Measurements from ENCODE around the gene ME3. TPM values are rescaled to one million over a fixed set of nuclear protein-coding genes. Genes with fewer than 3 reads are reported as not detected.
"Not testable (repeated sequence)": the region's sequence is repeated elsewhere in the genome, so short reads cannot be mapped to it uniquely, and the experiment has no call there.

ME3 gene
- total RNA-seq, 4 donors from 2014 or later, result 30.8 to 54.6 (median 36.7) TPM

GRCh38 chr11:86565801-86566312 lies 106.6 kb downstream of the ME3 start:
- no peaks in the 10 kb centered on the region for H3K9me3 ChIP-seq
- no peak overlapping the region for H3K27ac ChIP-seq

GRCh38 chr11:86565388-86565787 lies 107.0 kb downstream of the ME3 start:
- no peak for TF ChIP-seq EP300 (IDR thresholded peaks at IDR 0.05)
- no peak for TF ChIP-seq POLR2A (IDR thresholded peaks at IDR 0.05)
- no peak for TF ChIP-seq CTCF (IDR thresholded peaks at IDR 0.05)
- DNase-seq (ENCODE audit: low spot score in 2 of 2), result no peak
- Histone ChIP-seq H3K4me1 (peaks cover 0 to 7% (median 0%) of the 10 kb centered on the region in 4 donors), H3K27me3 (no peaks in the 10 kb centered on the region), H3K36me3 (no peaks in the 10 kb centered on the region), H3K9me3 (no peaks in the 10 kb centered on the region), H3K4me3 (no peak overlapping the region), H3K27ac (no peak overlapping the region)
- WGBS, 2 donors, result 94 to 97% methylated on average over 1 of the region's 1 CpG

More at GRCh38 chr11:86565801-86566312, 106.6 kb downstream of the ME3 start:
- no peak overlapping the region for H3K4me3 ChIP-seq
- TF ChIP-seq POLR2A (IDR thresholded peaks at IDR 0.05) (no peak), CTCF (IDR thresholded peaks at IDR 0.05) (no peak), EP300 (IDR thresholded peaks at IDR 0.05) (no peak)
- 54 to 56% methylated on average over 2 of the region's 2 CpGs for whole genome bisulfite sequencing, 2 donors
- no peak for DNase-seq (ENCODE audit: low spot score in 2 of 2)
- no peaks in the 10 kb centered on the region for H3K27me3 ChIP-seq
- H3K36me3 ChIP-seq, result no peaks in the 10 kb centered on the region
- H3K4me1 ChIP-seq, result peaks cover 0 to 7% (median 0%) of the 10 kb centered on the region in 4 donors

GRCh38 chr11:86562842-86563241 lies 109.6 kb downstream of the ME3 start:
- peaks cover 0 to 23% (median 0%) of the 10 kb centered on the region in 4 donors for H3K4me1 ChIP-seq
- DNase-seq (ENCODE audit: low spot score in 2 of 2); H3K27me3 ChIP-seq; H3K27ac ChIP-seq; H3K4me3 ChIP-seq; H3K36me3 ChIP-seq; H3K9me3 ChIP-seq: not testable (repeated sequence)
- WGBS, 2 donors, result 90% methylated on average over 2 of the region's 2 CpGs

GRCh38 chr11:86559311-86559945 lies 113.0 kb downstream of the ME3 start:
- WGBS, 2 donors, result 66 to 80% methylated on average over 7 of the region's 7 CpGs
- peaks cover 0 to 23% (median 0%) of the 10 kb centered on the region in 3 donors for H3K36me3 ChIP-seq
- H3K9me3 ChIP-seq, result no peaks in the 10 kb centered on the region
- DNase-seq (ENCODE audit: low spot score in 2 of 2), result no peak
- no peaks in the 10 kb centered on the region for H3K27me3 ChIP-seq
- H3K4me1 ChIP-seq, result peaks cover 0 to 22% (median 0%) of the 10 kb centered on the region in 4 donors
- TF ChIP-seq EP300 (IDR thresholded peaks at IDR 0.05) (peak in 1 of 2 donors; percentile 19), CTCF (IDR thresholded peaks at IDR 0.05) (no peak)
- H3K27ac ChIP-seq, result peak overlapping the region in 2 of 4 donors; percentile 60 to 63
- H3K4me3 ChIP-seq, result no peak overlapping the region

- Histone ChIP-seq H3K4me3 (no peak overlapping the region), H3K9me3 (no peaks in the 10 kb centered on the region), H3K27me3 (no peaks in the 10 kb centered on the region), H3K36me3 (peaks cover 0 to 26% (median 0%) of the 10 kb centered on the region in 3 donors), H3K27ac (peak overlapping the region in 2 of 4 donors; percentile 60 to 63), H3K4me1 (peaks cover 0 to 22% (median 0%) of the 10 kb centered on the region in 4 donors)
- no peak for DNase-seq (ENCODE audit: low spot score in 2 of 2)
- WGBS, 2 donors, result 95 to 100% methylated on average over 2 of the region's 2 CpGs
- TF ChIP-seq CTCF (IDR thresholded peaks at IDR 0.05) (no peak), EP300 (IDR thresholded peaks at IDR 0.05) (no peak), POLR2A (IDR thresholded peaks at IDR 0.05) (no peak)
Measured at GRCh38 chr11:86558841-86559240, 113.6 kb downstream of the ME3 start.
